Measurements from ENCODE around the gene RALGAPA2. TPM values are rescaled to one million over a fixed set of nuclear protein-coding genes. Genes with fewer than 3 reads are reported as not detected.

The RALGAPA2 gene
- total and polyA plus RNA-seq, 2 experiments from 2014 or later: 1.3 to 2.6 TPM

- Histone ChIP-seq H3F3A (ENCODE audit: insufficient read depth) (no peaks in the 10 kb centered on the region), H3K79me2 (ENCODE audit: insufficient read depth) (no peaks in the 10 kb centered on the region), H3K27ac (no peak overlapping the region), H3K4me3 (no peak overlapping the region), H2AFZ (no peak overlapping the region), H3K4me1 (ENCODE audit: insufficient read depth) (peaks cover 4% of the 10 kb centered on the region; the same call in 1 of the 2 replicates), H3K36me3 (ENCODE audit: low read depth) (no peaks in the 10 kb centered on the region), H3K27me3 (replicated peaks; ENCODE audit: insufficient read depth) (peaks cover 31% of the 10 kb centered on the region), H4K20me1 (ENCODE audit: insufficient read depth) (no peaks in the 10 kb centered on the region), H3K9me3 (ENCODE audit: low read depth) (no peaks in the 10 kb centered on the region), H3K9me2 (ENCODE audit: insufficient read depth) (no peaks in the 10 kb centered on the region), H3K4me2 (ENCODE audit: unreplicated experiment) (no peak overlapping the region), H3K9ac (no peak overlapping the region)
- in situ Hi-C loops (cut with MboI): no loop called here
- DNase-seq: peak; percentile 77
- 35 to 39% methylated on average over 17 of the region's 17 CpGs for WGBS, 2 experiments (ENCODE audit: low coverage in 1 of 2, low lambda C conversion rate in 2 of 2, missing lambda C conversion rate in 2 of 2)
- TF ChIP-seq EZH2 (IDR thresholded peaks at IDR 0.05; ENCODE audit: insufficient read depth, poor library complexity, severe bottlenecking) (no peak), EZH2phosphoT487 (IDR thresholded peaks at IDR 0.05; ENCODE audit: insufficient read depth, low read depth) (no peak)
These were observed 339.3 kb downstream of the RALGAPA2 start for GRCh38 chr20:20373091-20373571.

GRCh38 chr20:20371681-20372080 is 340.8 kb downstream of the RALGAPA2 start:
- no peak overlapping the region for H3K4me3 ChIP-seq
- in situ Hi-C loops (cut with MboI): no loop called here
- no peak for DNase-seq
- TF ChIP-seq EZH2 (IDR thresholded peaks at IDR 0.05; ENCODE audit: insufficient read depth, poor library complexity, severe bottlenecking) (no peak), EZH2phosphoT487 (IDR thresholded peaks at IDR 0.05; ENCODE audit: insufficient read depth, low read depth) (no peak)
- no peaks in the 10 kb centered on the region for H3K36me3 ChIP-seq (ENCODE audit: low read depth)
- 93 to 95% methylated on average over 3 of the region's 3 CpGs for WGBS, 2 experiments (ENCODE audit: low coverage in 1 of 2, low lambda C conversion rate in 2 of 2, missing lambda C conversion rate in 2 of 2)
- no peaks in the 10 kb centered on the region for H4K20me1 ChIP-seq (ENCODE audit: insufficient read depth)
- H3F3A ChIP-seq (ENCODE audit: insufficient read depth): no peaks in the 10 kb centered on the region
- H3K4me2 ChIP-seq (ENCODE audit: unreplicated experiment): no peak overlapping the region
- H3K9me3 ChIP-seq (ENCODE audit: low read depth): no peaks in the 10 kb centered on the region
- H3K27ac ChIP-seq: no peak overlapping the region
- no peaks in the 10 kb centered on the region for H3K9me2 ChIP-seq (ENCODE audit: insufficient read depth)
- peaks cover 4% of the 10 kb centered on the region; the same call in 1 of the 2 replicates for H3K4me1 ChIP-seq (ENCODE audit: insufficient read depth)
- no peak overlapping the region for H3K9ac ChIP-seq
- no peak overlapping the region for H2AFZ ChIP-seq
- H3K79me2 ChIP-seq (ENCODE audit: insufficient read depth): no peaks in the 10 kb centered on the region
- H3K27me3 ChIP-seq (replicated peaks; ENCODE audit: insufficient read depth): peaks cover 41% of the 10 kb centered on the region

GRCh38 chr20:20371083-20371482 is 341.4 kb downstream of the RALGAPA2 start:
- no peaks in the 10 kb centered on the region for H4K20me1 ChIP-seq (ENCODE audit: insufficient read depth)
- TF ChIP-seq EZH2phosphoT487 (IDR thresholded peaks at IDR 0.05; ENCODE audit: insufficient read depth, low read depth) (no peak), EZH2 (IDR thresholded peaks at IDR 0.05; ENCODE audit: insufficient read depth, poor library complexity, severe bottlenecking) (no peak)
- no peak overlapping the region for H3K9ac ChIP-seq
- WGBS, 2 experiments (ENCODE audit: low coverage in 1 of 2, low lambda C conversion rate in 2 of 2, missing lambda C conversion rate in 2 of 2): 88 to 90% methylated on average over 7 of the region's 7 CpGs
- DNase-seq: no peak
- in situ Hi-C loops (cut with MboI): no loop called here
- no peaks in the 10 kb centered on the region for H3K79me2 ChIP-seq (ENCODE audit: insufficient read depth)
- no peak overlapping the region for H3K4me2 ChIP-seq (ENCODE audit: unreplicated experiment)
- H3K4me1 ChIP-seq (ENCODE audit: insufficient read depth): peaks cover 4% of the 10 kb centered on the region; the same call in 1 of the 2 replicates
- no peaks in the 10 kb centered on the region for H3K9me3 ChIP-seq (ENCODE audit: low read depth)
- H2AFZ ChIP-seq: no peak overlapping the region
- H3K36me3 ChIP-seq (ENCODE audit: low read depth): no peaks in the 10 kb centered on the region
- peaks cover 45% of the 10 kb centered on the region for H3K27me3 ChIP-seq (replicated peaks; ENCODE audit: insufficient read depth)
- no peaks in the 10 kb centered on the region for H3K9me2 ChIP-seq (ENCODE audit: insufficient read depth)
- no peaks in the 10 kb centered on the region for H3F3A ChIP-seq (ENCODE audit: insufficient read depth)
- no peak overlapping the region for H3K4me3 ChIP-seq
- H3K27ac ChIP-seq: no peak overlapping the region

- Histone ChIP-seq H3K4me2 (ENCODE audit: unreplicated experiment) (no peak overlapping the region), H3K9me3 (ENCODE audit: low read depth) (no peaks in the 10 kb centered on the region)
These were observed 342.3 kb downstream of the RALGAPA2 start for GRCh38 chr20:20370094-20370575.

More at GRCh38 chr20:20370094-20370575, 342.3 kb downstream of the RALGAPA2 start:
- in situ Hi-C loops (cut with MboI): no loop called here
- H3K9ac ChIP-seq: no peak overlapping the region
- no peak overlapping the region for H3K27ac ChIP-seq
- H3K4me3 ChIP-seq: no peak overlapping the region
- no peaks in the 10 kb centered on the region for H3F3A ChIP-seq (ENCODE audit: insufficient read depth)
- no peaks in the 10 kb centered on the region for H4K20me1 ChIP-seq (ENCODE audit: insufficient read depth)
- H3K36me3 ChIP-seq (ENCODE audit: low read depth): no peaks in the 10 kb centered on the region
- H2AFZ ChIP-seq: no peak overlapping the region
- H3K27me3 ChIP-seq (replicated peaks; ENCODE audit: insufficient read depth): peaks cover 54% of the 10 kb centered on the region
- peaks cover 4% of the 10 kb centered on the region; the same call in 1 of the 2 replicates for H3K4me1 ChIP-seq (ENCODE audit: insufficient read depth)
- TF ChIP-seq EZH2phosphoT487 (IDR thresholded peaks at IDR 0.05; ENCODE audit: insufficient read depth, low read depth) (no peak), EZH2 (IDR thresholded peaks at IDR 0.05; ENCODE audit: insufficient read depth, poor library complexity, severe bottlenecking) (no peak)
- DNase-seq: no peak
- no peaks in the 10 kb centered on the region for H3K79me2 ChIP-seq (ENCODE audit: insufficient read depth)
- WGBS, 2 experiments (ENCODE audit: low coverage in 1 of 2, low lambda C conversion rate in 2 of 2, missing lambda C conversion rate in 2 of 2): 93 to 96% methylated on average over 10 of the region's 10 CpGs
- no peaks in the 10 kb centered on the region for H3K9me2 ChIP-seq (ENCODE audit: insufficient read depth)

All from GM23248 (cell line).